KMS-11 (cell line): ENCODE data around the gene CD99L2.

Experiments used
- H2AFZ ChIP-seq: fragments of 200-600 bp; sonication (generic); 2 replicates; pipeline ENCODE4 v1.6.1; 2016; ENCODE audit warnings: antibody characterized with exemption, mixed run types, low read depth
- H3K27ac ChIP-seq: fragments of 200-600 bp; sonication (generic); 2 replicates; pipeline ENCODE4 v1.6.1; 2016; ENCODE audit warnings: mild to moderate bottlenecking, mixed run types
- H3K27me3 ChIP-seq: fragments of 200-600 bp; sonication (generic); 2 replicates; pipeline ENCODE4 v1.6.1; 2017; ENCODE audit warnings: mild to moderate bottlenecking, low read depth, mixed run types, moderate library complexity; ENCODE audit not compliant: insufficient read depth
- H3K36me3 ChIP-seq: fragments of 200-600 bp; sonication (generic); 2 replicates; pipeline ENCODE4 v1.6.1; 2017; ENCODE audit warnings: mild to moderate bottlenecking, mixed run types; ENCODE audit not compliant: insufficient read depth
- H3K4me1 ChIP-seq: fragments of 200-600 bp; sonication (generic); 2 replicates; pipeline ENCODE4 v1.6.1; 2016; ENCODE audit warnings: mild to moderate bottlenecking, low read depth, mixed run types; ENCODE audit not compliant: poor library complexity, severe bottlenecking
- H3K4me2 ChIP-seq: fragments of 200-600 bp; sonication (generic); 2 replicates; pipeline ENCODE4 v1.7.0; 2016; ENCODE audit warnings: mild to moderate bottlenecking, mixed run types
- H3K4me3 ChIP-seq: fragments of 200-600 bp; sonication (generic); IDR thresholded peaks from 2 replicates; pipeline ENCODE4 v1.6.1; 2017; ENCODE audit warnings: low read depth, low read length, mixed read lengths; ENCODE audit not compliant: insufficient read depth
- H3K79me2 ChIP-seq: fragments of 200-600 bp; sonication (generic); 2 replicates; pipeline ENCODE4 v1.6.1; 2016; ENCODE audit warnings: low read depth, mixed run types; ENCODE audit not compliant: insufficient read depth
- H3K9ac ChIP-seq: fragments of 200-600 bp; sonication (generic); 2 replicates; pipeline ENCODE4 v1.6.1; 2016; ENCODE audit warnings: mild to moderate bottlenecking, mixed run types
- H4K20me1 ChIP-seq: fragments of 200-600 bp; sonication (generic); 2 replicates; pipeline ENCODE4 v1.6.1; 2016; ENCODE audit warnings: mild to moderate bottlenecking, mixed run types; ENCODE audit not compliant: insufficient read depth
- CTCF ChIP-seq: fragments of 200-600 bp; sonication (generic); conservative IDR thresholded peaks from 2 replicates; pipeline ENCODE4 v1.6.1; 2017; ENCODE audit warnings: low read depth, mild to moderate bottlenecking, antibody characterized with exemption, low read length, moderate library complexity, mixed read lengths

The CD99L2 gene

GRCh38 chrX:150913511-150913910, 15.0 kb upstream of the CD99L2 start:
- Histone ChIP-seq H3K4me3 (no peak overlapping the region), H2AFZ (no peak overlapping the region)

GRCh38 chrX:150907474-150907873, 9.0 kb upstream of the CD99L2 start:
- no peak for TF ChIP-seq CTCF
- H2AFZ ChIP-seq: no peak overlapping the region
- no peak overlapping the region for H3K4me3 ChIP-seq
- no peaks in the 10 kb centered on the region for H3K27me3 ChIP-seq
- no peak overlapping the region for H3K4me2 ChIP-seq
- H4K20me1 ChIP-seq: no peaks in the 10 kb centered on the region
- no peak overlapping the region for H3K27ac ChIP-seq
- no peaks in the 10 kb centered on the region for H3K79me2 ChIP-seq
- H3K4me1 ChIP-seq: no peaks in the 10 kb centered on the region
- no peaks in the 10 kb centered on the region for H3K36me3 ChIP-seq
- no peak overlapping the region for H3K9ac ChIP-seq

More at GRCh38 chrX:150913511-150913910, 15.0 kb upstream of the CD99L2 start:
- no peaks in the 10 kb centered on the region for H3K79me2 ChIP-seq
- no peak overlapping the region for H3K27ac ChIP-seq
- H3K27me3 ChIP-seq: no peaks in the 10 kb centered on the region
- H4K20me1 ChIP-seq: no peaks in the 10 kb centered on the region
- no peak overlapping the region for H3K9ac ChIP-seq
- TF ChIP-seq CTCF: no peak
- H3K4me2 ChIP-seq: no peak overlapping the region
- no peaks in the 10 kb centered on the region for H3K4me1 ChIP-seq
- no peaks in the 10 kb centered on the region for H3K36me3 ChIP-seq

GRCh38 chrX:150906694-150907093, 8.2 kb upstream of the CD99L2 start:
- no peak overlapping the region for H3K4me3 ChIP-seq
- H3K9ac ChIP-seq: no peak overlapping the region

GRCh38 chrX:150905293-150905692, 6.8 kb upstream of the CD99L2 start:
- Histone ChIP-seq H4K20me1 (no peaks in the 10 kb centered on the region), H3K27ac (no peak overlapping the region), H3K4me3 (no peak overlapping the region)

More at GRCh38 chrX:150906694-150907093, 8.2 kb upstream of the CD99L2 start:
- Histone ChIP-seq H2AFZ (no peak overlapping the region), H3K4me1 (no peaks in the 10 kb centered on the region), H3K27me3 (no peaks in the 10 kb centered on the region), H3K79me2 (no peaks in the 10 kb centered on the region), H3K27ac (no peak overlapping the region), H3K4me2 (no peak overlapping the region), H4K20me1 (no peaks in the 10 kb centered on the region), H3K36me3 (no peaks in the 10 kb centered on the region)
- TF ChIP-seq CTCF: no peak

More at GRCh38 chrX:150905293-150905692, 6.8 kb upstream of the CD99L2 start:
- Histone ChIP-seq H3K79me2 (no peaks in the 10 kb centered on the region), H3K36me3 (no peaks in the 10 kb centered on the region), H3K4me2 (no peak overlapping the region), H2AFZ (no peak overlapping the region), H3K9ac (no peak overlapping the region), H3K4me1 (no peaks in the 10 kb centered on the region), H3K27me3 (no peaks in the 10 kb centered on the region)
- no peak for TF ChIP-seq CTCF
